Lower leg skin (tissue), 3 donors: ENCODE measurements around the gene ADAMTS14.

Experiments
- POLR2A ChIP-seq, 2 donors: fragments of 450-650 bp; IDR thresholded peaks; one replicate each; pipeline ENCODE4 v1.6.1; 2016 to 2017; ENCODE audit warnings: antibody characterized with exemption in 2 of 2, mild to moderate bottlenecking in 1 of 2, moderate library complexity in 1 of 2
- TF ChIP-seq, protein P1 (sequence below), 3 donors: fragments of 450-650 bp; IDR thresholded peaks; one replicate each; pipeline ENCODE4 v1.5.1; 2016; ENCODE audit warnings: antibody characterized with exemption in 3 of 3, mild to moderate bottlenecking in 3 of 3, moderate library complexity in 2 of 3

- TF ChIP-seq, protein P1, sequence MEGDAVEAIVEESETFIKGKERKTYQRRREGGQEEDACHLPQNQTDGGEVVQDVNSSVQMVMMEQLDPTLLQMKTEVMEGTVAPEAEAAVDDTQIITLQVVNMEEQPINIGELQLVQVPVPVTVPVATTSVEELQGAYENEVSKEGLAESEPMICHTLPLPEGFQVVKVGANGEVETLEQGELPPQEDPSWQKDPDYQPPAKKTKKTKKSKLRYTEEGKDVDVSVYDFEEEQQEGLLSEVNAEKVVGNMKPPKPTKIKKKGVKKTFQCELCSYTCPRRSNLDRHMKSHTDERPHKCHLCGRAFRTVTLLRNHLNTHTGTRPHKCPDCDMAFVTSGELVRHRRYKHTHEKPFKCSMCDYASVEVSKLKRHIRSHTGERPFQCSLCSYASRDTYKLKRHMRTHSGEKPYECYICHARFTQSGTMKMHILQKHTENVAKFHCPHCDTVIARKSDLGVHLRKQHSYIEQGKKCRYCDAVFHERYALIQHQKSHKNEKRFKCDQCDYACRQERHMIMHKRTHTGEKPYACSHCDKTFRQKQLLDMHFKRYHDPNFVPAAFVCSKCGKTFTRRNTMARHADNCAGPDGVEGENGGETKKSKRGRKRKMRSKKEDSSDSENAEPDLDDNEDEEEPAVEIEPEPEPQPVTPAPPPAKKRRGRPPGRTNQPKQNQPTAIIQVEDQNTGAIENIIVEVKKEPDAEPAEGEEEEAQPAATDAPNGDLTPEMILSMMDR (IDR thresholded peaks at IDR 0.05) = no peak
- TF ChIP-seq POLR2A (IDR thresholded peaks at IDR 0.05) = no peak
Observed at GRCh38 chr10:70762441-70763175, 90.3 kb downstream of the ADAMTS14 start.
